C4-2B (cell line): ENCODE results near the gene MYOCD.

Source experiments
- ZFX ChIP-seq: fragments of 450-650 bp; IDR thresholded peaks from 2 replicates; pipeline ENCODE4 v1.6.1; 2017
- TF ChIP-seq, protein P1 (sequence below): fragments of 450-650 bp; conservative IDR thresholded peaks from 2 replicates; pipeline ENCODE4 v1.5.1; 2017; ENCODE audit warnings: mild to moderate bottlenecking

DNA sequence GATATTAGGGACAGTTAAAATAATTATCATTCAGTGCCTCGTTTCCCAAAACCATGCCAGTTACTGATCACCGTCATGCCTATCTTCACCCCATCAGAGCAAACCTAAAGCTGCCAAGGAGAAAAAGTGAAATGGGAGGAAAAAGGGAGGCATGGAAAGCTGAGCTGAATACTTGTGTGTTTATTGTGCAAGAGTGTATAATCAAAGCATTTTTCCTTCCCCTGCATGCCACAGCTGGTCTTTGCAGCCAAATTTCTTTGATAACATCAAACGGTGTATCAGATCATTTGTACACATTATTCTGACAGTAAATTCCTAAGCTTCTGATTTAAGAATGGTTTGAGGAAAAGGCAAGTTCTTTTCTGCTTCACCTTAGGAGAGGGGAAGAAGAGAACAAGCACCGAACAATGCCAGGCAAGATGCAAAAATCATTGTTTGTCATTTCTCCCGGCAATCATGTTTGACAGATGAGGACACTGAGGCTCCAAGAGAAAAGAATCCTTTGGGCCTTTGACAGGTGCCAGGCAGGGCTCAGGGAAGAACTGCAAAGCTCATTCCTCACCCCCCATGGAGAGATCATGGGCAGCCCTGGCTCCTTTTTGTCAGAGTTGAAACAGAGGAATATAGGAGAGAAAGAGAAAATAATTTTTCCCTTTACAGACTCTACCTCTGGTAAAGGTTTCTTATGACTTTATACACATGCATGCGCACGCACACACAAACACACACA is 72.2 kb downstream of the MYOCD start:
- TF ChIP-seq, protein P1, sequence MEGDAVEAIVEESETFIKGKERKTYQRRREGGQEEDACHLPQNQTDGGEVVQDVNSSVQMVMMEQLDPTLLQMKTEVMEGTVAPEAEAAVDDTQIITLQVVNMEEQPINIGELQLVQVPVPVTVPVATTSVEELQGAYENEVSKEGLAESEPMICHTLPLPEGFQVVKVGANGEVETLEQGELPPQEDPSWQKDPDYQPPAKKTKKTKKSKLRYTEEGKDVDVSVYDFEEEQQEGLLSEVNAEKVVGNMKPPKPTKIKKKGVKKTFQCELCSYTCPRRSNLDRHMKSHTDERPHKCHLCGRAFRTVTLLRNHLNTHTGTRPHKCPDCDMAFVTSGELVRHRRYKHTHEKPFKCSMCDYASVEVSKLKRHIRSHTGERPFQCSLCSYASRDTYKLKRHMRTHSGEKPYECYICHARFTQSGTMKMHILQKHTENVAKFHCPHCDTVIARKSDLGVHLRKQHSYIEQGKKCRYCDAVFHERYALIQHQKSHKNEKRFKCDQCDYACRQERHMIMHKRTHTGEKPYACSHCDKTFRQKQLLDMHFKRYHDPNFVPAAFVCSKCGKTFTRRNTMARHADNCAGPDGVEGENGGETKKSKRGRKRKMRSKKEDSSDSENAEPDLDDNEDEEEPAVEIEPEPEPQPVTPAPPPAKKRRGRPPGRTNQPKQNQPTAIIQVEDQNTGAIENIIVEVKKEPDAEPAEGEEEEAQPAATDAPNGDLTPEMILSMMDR, result no peak
- TF ChIP-seq ZFX, result no peak
